SK-N-SH (cell line): Measurements from ENCODE around the gene TOP3B. TPM values are rescaled to one million over a fixed set of nuclear protein-coding genes. Genes with fewer than 3 reads are reported as not detected.

Experiments used
- CTCF ChIA-PET: fragments of 300-600, 350-600 bp; formaldehyde crosslinking; extraction: SDS; loops from one replicate; lab custom pipeline; 2021; lab: Yijun Ruan, JAX
- POLR2A ChIA-PET: fragments of 350-600 bp; sonication (Branson Sonifier 250); formaldehyde crosslinking; extraction: SDS; loops from one replicate; lab custom pipeline; 2020; ENCODE audit warnings: antibody characterized with exemption, inconsistent platforms; lab: Yijun Ruan, JAX
- DNase-seq: peaks from one replicate; pipeline ENCODE4 v3.0.0; 2012
- H2AFZ ChIP-seq: fragments of 200-600 bp; sonication (generic); 2 replicates; pipeline ENCODE4 v1.8.1; 2016; ENCODE audit warnings: antibody characterized with exemption, mild to moderate bottlenecking, low read depth
- H3F3A ChIP-seq: fragments of 200-600 bp; sonication (generic); replicated peaks from 2 replicates; pipeline ENCODE3; 2016; ENCODE audit warnings: antibody characterized with exemption, mild to moderate bottlenecking; ENCODE audit not compliant: insufficient read depth
- H3K27ac ChIP-seq, 2 experiments: fragments of 200-500 bp in 1 of 2; fragments of 200-600 bp in 1 of 2; sonication (Bioruptor generic) in 1 of 2; sonication (generic), shearing (Covaris generic) in 1 of 2; 2 replicates each; pipeline versions ENCODE4 v1.5.1 to v1.6.1; 2014 to 2016; ENCODE audit warnings: low read depth in 2 of 2, inconsistent platforms in 1 of 2, low read length in 1 of 2, mild to moderate bottlenecking in 1 of 2, mixed read lengths in 1 of 2
- H3K27me3 ChIP-seq: fragments of 200-600 bp; sonication (generic), shearing (Covaris generic); 2 replicates; pipeline ENCODE4 v1.6.1; 2016; ENCODE audit warnings: mixed run types; ENCODE audit not compliant: insufficient read depth
- H3K36me3 ChIP-seq, 2 experiments: fragments of 200-500 bp in 1 of 2; fragments of 200-600 bp in 1 of 2; sonication (Bioruptor generic) in 1 of 2; sonication (generic) in 1 of 2; replicated peaks in 1 of 2; 2 replicates each; pipeline versions ENCODE3 to v1.5.1; 2014 to 2016; ENCODE audit warnings: low read length in 1 of 2, mild to moderate bottlenecking in 1 of 2; ENCODE audit not compliant: insufficient read depth in 2 of 2, control insufficient read depth in 1 of 2
- H3K4me1 ChIP-seq, 2 experiments: fragments of 200-500 bp in 1 of 2; fragments of 200-600 bp in 1 of 2; sonication (Bioruptor generic) in 1 of 2; sonication (generic), shearing (Covaris generic) in 1 of 2; 2 replicates each; pipeline versions ENCODE4 v1.5.1 to v1.6.1; 2014 to 2016; ENCODE audit warnings: low read depth in 1 of 2, low read length in 1 of 2, mixed run types in 1 of 2; ENCODE audit not compliant: insufficient read depth in 2 of 2, control insufficient read depth in 1 of 2
- H3K4me2 ChIP-seq: fragments of 200-600 bp; sonication (generic), shearing (Covaris generic); 2 replicates; pipeline ENCODE4 v1.6.1; 2017; ENCODE audit warnings: mixed run types
- H3K4me3 ChIP-seq, 2 experiments: fragments of 200-500 bp in 1 of 2; fragments of 200-600 bp in 1 of 2; sonication (Bioruptor generic) in 1 of 2; sonication (generic), shearing (Covaris generic) in 1 of 2; 2 replicates each; pipeline versions ENCODE4 v1.5.1 to v1.8.1; 2014 to 2016; ENCODE audit warnings: low read depth in 2 of 2, inconsistent platforms in 1 of 2, low read length in 1 of 2, mild to moderate bottlenecking in 1 of 2, mixed read lengths in 1 of 2, moderate library complexity in 1 of 2
- H3K79me2 ChIP-seq: fragments of 200-600 bp; sonication (generic); 2 replicates; pipeline ENCODE4 v1.8.1; 2017; ENCODE audit warnings: mild to moderate bottlenecking; ENCODE audit not compliant: insufficient read depth
- H3K9ac ChIP-seq: fragments of 200-600 bp; sonication (generic); 2 replicates; pipeline ENCODE4 v1.6.1; 2017; ENCODE audit warnings: mixed run types
- H3K9me2 ChIP-seq: fragments of 200-600 bp; sonication (generic); 2 replicates; pipeline ENCODE4 v1.6.1; 2017; ENCODE audit warnings: mixed run types
- H3K9me3 ChIP-seq: fragments of 200-600 bp; sonication (generic); 2 replicates; pipeline ENCODE4 v1.6.1; 2017; ENCODE audit warnings: mixed run types, mild to moderate bottlenecking, moderate library complexity
- H4K20me1 ChIP-seq: fragments of 200-600 bp; sonication (generic); 2 replicates; pipeline ENCODE4 v1.6.1; 2017; ENCODE audit warnings: mild to moderate bottlenecking, mixed run types; ENCODE audit not compliant: insufficient read depth
- CTCF ChIP-seq: fragments of 200-600 bp; sonication (generic); IDR thresholded peaks from 2 replicates; pipeline ENCODE4 v1.6.1; 2017; ENCODE audit warnings: antibody characterized with exemption, mild to moderate bottlenecking, moderate library complexity
- ELF1 ChIP-seq: IDR thresholded peaks from 2 replicates; pipeline ENCODE4 v1.4.0; 2012
- EP300 ChIP-seq, 2 experiments: IDR thresholded peaks; 2 replicates each; pipeline versions ENCODE4 v1.4.0 to v1.6.1; 2012; ENCODE audit warnings: borderline replicate concordance in 1 of 2, low read depth in 1 of 2, low read length in 1 of 2
- FOXJ3 ChIP-seq: sonication (generic); formaldehyde crosslinking; IDR thresholded peaks from 2 replicates; pipeline ENCODE4 v1.5.1; 2020; ENCODE audit warnings: mild to moderate bottlenecking, missing genetic modification reagents
- JUND ChIP-seq: IDR thresholded peaks from 2 replicates; pipeline ENCODE4 v1.4.0; 2012
- MAX ChIP-seq: IDR thresholded peaks from 2 replicates; pipeline ENCODE4 v1.4.0; 2012; ENCODE audit warnings: low read depth
- MEF2A ChIP-seq: IDR thresholded peaks from 2 replicates; pipeline ENCODE4 v1.4.0; 2012; ENCODE audit warnings: low read depth, borderline replicate concordance
- MXI1 ChIP-seq: IDR thresholded peaks from 2 replicates; pipeline ENCODE4 v1.6.1; 2012; ENCODE audit warnings: mild to moderate bottlenecking, low read depth, low read length, improper control_type of control experiment
- POLR2AphosphoS5 ChIP-seq: IDR thresholded peaks from 2 replicates; pipeline ENCODE4 v1.6.1; 2012; ENCODE audit warnings: low read depth, low read length
- RFX5 ChIP-seq: IDR thresholded peaks from 2 replicates; pipeline ENCODE4 v1.6.1; 2012; ENCODE audit warnings: mild to moderate bottlenecking, improper control_type of control experiment, low read length
- RXRA ChIP-seq: IDR thresholded peaks from 2 replicates; pipeline ENCODE4 v1.4.0; 2012; ENCODE audit warnings: low read depth, mild to moderate bottlenecking, borderline replicate concordance
- TAF1 ChIP-seq: IDR thresholded peaks from 2 replicates; pipeline ENCODE4 v1.6.1; 2012; ENCODE audit warnings: low read depth, mild to moderate bottlenecking, low read length, moderate library complexity, borderline replicate concordance
- TCF12 ChIP-seq: IDR thresholded peaks from 2 replicates; pipeline ENCODE4 v1.4.0; 2012
- TEAD4 ChIP-seq: IDR thresholded peaks from 2 replicates; pipeline ENCODE4 v1.4.0; 2012; ENCODE audit warnings: mild to moderate bottlenecking, borderline replicate concordance; ENCODE audit not compliant: insufficient read depth
- USF2 ChIP-seq: fragments of 150-350 bp; IDR thresholded peaks from 2 replicates; pipeline ENCODE4 v1.6.1; 2017; ENCODE audit warnings: antibody characterized with exemption, low read length, low read depth, borderline replicate concordance
- YY1 ChIP-seq: IDR thresholded peaks from 2 replicates; pipeline ENCODE4 v1.4.0; 2012; ENCODE audit warnings: low read depth, mild to moderate bottlenecking
- WGBS: methylation state at CpG from one replicate; pipeline ENCODE4 v1.1.6; 2017; ENCODE audit warnings: low lambda C conversion rate; 5-methylcytosine and 5-hydroxymethylcytosine counted together
- polyA plus RNA-seq, 3 experiments: library from polyadenylated mRNA; depleted of rRNA; stranded (reverse); fragments of >200 nt; gene quantifications; 2 replicates each; pipeline ENCODE4 v1.2.3, GENCODE V29; 2012
- TF ChIP-seq, protein P1 (sequence below): IDR thresholded peaks from 2 replicates; pipeline ENCODE4 v1.4.0; 2012; ENCODE audit warnings: low read depth, borderline replicate concordance
- TF ChIP-seq, protein P2 (sequence below): IDR thresholded peaks from 2 replicates; pipeline ENCODE4; 2012

TOP3B gene
- polyA plus RNA-seq, 1 of the 3 experiments (the other 2 are of a cell fraction) = 14.4 TPM

- CTCF ChIA-PET = interaction anchor here (2.0 kb wide), 1 partner anchor 39 kb away, joined by 5 read pairs; no protein-coding TSS in a partner anchor
- Histone ChIP-seq H2AFZ (no peak overlapping the region), H3K79me2 (no peaks in the 10 kb centered on the region), H3K9me3 (no peaks in the 10 kb centered on the region), H3K9ac (no peak overlapping the region), H4K20me1 (no peaks in the 10 kb centered on the region)
- POLR2A ChIA-PET = no interaction called here
- TF ChIP-seq FOXJ3 = no peak
- TF ChIP-seq POLR2AphosphoS5 = no peak
- TF ChIP-seq, protein P1, sequence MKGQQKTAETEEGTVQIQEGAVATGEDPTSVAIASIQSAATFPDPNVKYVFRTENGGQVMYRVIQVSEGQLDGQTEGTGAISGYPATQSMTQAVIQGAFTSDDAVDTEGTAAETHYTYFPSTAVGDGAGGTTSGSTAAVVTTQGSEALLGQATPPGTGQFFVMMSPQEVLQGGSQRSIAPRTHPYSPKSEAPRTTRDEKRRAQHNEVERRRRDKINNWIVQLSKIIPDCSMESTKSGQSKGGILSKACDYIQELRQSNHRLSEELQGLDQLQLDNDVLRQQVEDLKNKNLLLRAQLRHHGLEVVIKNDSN = no peak
- TF ChIP-seq, protein P2, sequence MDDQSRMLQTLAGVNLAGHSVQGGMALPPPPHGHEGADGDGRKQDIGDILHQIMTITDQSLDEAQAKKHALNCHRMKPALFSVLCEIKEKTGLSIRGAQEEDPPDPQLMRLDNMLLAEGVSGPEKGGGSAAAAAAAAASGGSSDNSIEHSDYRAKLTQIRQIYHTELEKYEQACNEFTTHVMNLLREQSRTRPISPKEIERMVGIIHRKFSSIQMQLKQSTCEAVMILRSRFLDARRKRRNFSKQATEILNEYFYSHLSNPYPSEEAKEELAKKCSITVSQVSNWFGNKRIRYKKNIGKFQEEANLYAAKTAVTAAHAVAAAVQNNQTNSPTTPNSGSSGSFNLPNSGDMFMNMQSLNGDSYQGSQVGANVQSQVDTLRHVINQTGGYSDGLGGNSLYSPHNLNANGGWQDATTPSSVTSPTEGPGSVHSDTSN = no peak
- TF ChIP-seq EP300 (IDR thresholded peaks at IDR 0.05; ENCODE audit: borderline replicate concordance in 1 of 2, low read depth in 1 of 2, low read length in 1 of 2) = no peak
- TF ChIP-seq YY1 = no peak
- TF ChIP-seq MXI1 = no peak
- no peak for TF ChIP-seq USF2
- TF ChIP-seq CTCF = no peak
- TF ChIP-seq TCF12 = no peak
- TF ChIP-seq MEF2A = no peak
- no peak for TF ChIP-seq TAF1
- TF ChIP-seq RXRA = no peak
- TF ChIP-seq RFX5 = no peak
- no peak for TF ChIP-seq JUND
- no peak for TF ChIP-seq TEAD4
- no peak for TF ChIP-seq MAX
- TF ChIP-seq ELF1 = no peak
- TF ChIP-seq, all 33 proteins: peak for 0
- no peak overlapping the region for H3K4me3 ChIP-seq
- H3K36me3 ChIP-seq = no peaks in the 10 kb centered on the region
- H3F3A ChIP-seq = no peaks in the 10 kb centered on the region
- 6% methylated on average over 1 of the region's 1 CpG for whole genome bisulfite sequencing
- no peak overlapping the region for H3K27ac ChIP-seq
- DNase-seq = no peak
- H3K9me2 ChIP-seq = no peaks in the 10 kb centered on the region
- no peak overlapping the region for H3K4me2 ChIP-seq
- H3K27me3 ChIP-seq = peaks cover 13% of the 10 kb centered on the region; the same call in 1 of the 2 replicates
- no peaks in the 10 kb centered on the region for H3K4me1 ChIP-seq
Observed at GRCh38 chr22:22011964-22012363, 29.4 kb upstream of the TOP3B start.
